HG02938 (cell line): ENCODE measurements around the gene NOSTRIN.
"Not testable (repeated sequence)": the region's sequence is repeated elsewhere in the genome, so short reads cannot be mapped to it uniquely, and the experiment has no call there.

Source experiments
- ATAC-seq: cut with Tn5 transposase; IDR thresholded peaks from one replicate; pipeline ENCODE4 v1.9.1; 2021; ENCODE audit warnings: mild to moderate bottlenecking, moderate library complexity; ENCODE audit not compliant: unreplicated experiment

Gene NOSTRIN

GRCh38 chr2:168789776-168790175 lies 12.7 kb upstream of the NOSTRIN start:
- ATAC-seq, result no peak

GRCh38 chr2:168790226-168790902 lies 12.1 kb upstream of the NOSTRIN start:
- ATAC-seq, result no peak

GRCh38 chr2:168791140-168791539 lies 11.3 kb upstream of the NOSTRIN start:
- not testable (repeated sequence) for ATAC-seq

- ATAC-seq, result no peak
These were observed 8.8 kb upstream of the NOSTRIN start for GRCh38 chr2:168793596-168793995.

- no peak for ATAC-seq
These were observed 7.5 kb upstream of the NOSTRIN start for GRCh38 chr2:168794968-168795367.

- ATAC-seq, result no peak
These were observed 6.3 kb upstream of the NOSTRIN start for GRCh38 chr2:168796090-168796577.

- ATAC-seq, result no peak
These were observed 5.7 kb upstream of the NOSTRIN start for GRCh38 chr2:168796583-168797285.

- ATAC-seq, result no peak
These were observed 5.2 kb upstream of the NOSTRIN start for GRCh38 chr2:168797286-168797655.

- ATAC-seq, result no peak
These were observed 4.2 kb upstream of the NOSTRIN start for GRCh38 chr2:168798076-168798887.

GRCh38 chr2:168798888-168799410 lies 3.5 kb upstream of the NOSTRIN start:
- no peak for ATAC-seq

- no peak for ATAC-seq
These were observed 966 bp upstream of the NOSTRIN start for GRCh38 chr2:168801471-168801870.

GRCh38 chr2:168802859-168803725 lies 655 bp downstream of the NOSTRIN start:
- no peak for ATAC-seq

GRCh38 chr2:168804214-168804613 lies 1.8 kb downstream of the NOSTRIN start:
- no peak for ATAC-seq

GRCh38 chr2:168805615-168806014 lies 3.2 kb downstream of the NOSTRIN start:
- no peak for ATAC-seq

GRCh38 chr2:168809537-168809936 lies 7.1 kb downstream of the NOSTRIN start:
- no peak for ATAC-seq

GRCh38 chr2:168810235-168810634 lies 7.8 kb downstream of the NOSTRIN start:
- no peak for ATAC-seq

- ATAC-seq, result no peak
These were observed 9.3 kb downstream of the NOSTRIN start for GRCh38 chr2:168811696-168812095.

GRCh38 chr2:168814046-168814445 lies 11.6 kb downstream of the NOSTRIN start:
- no peak for ATAC-seq

GRCh38 chr2:168814939-168815907 lies 12.8 kb downstream of the NOSTRIN start:
- ATAC-seq, result no peak
